A673 (cell line): ENCODE data around the gene PIEZO1. TPM values are rescaled to one million over a fixed set of nuclear protein-coding genes. Genes with fewer than 3 reads are reported as not detected.

Experiments
- BruUV-seq: library from RNA; stranded (reverse); fragments of 400-500 nt; replicated peaks from 2 replicates; lab custom pipeline; 2021; lab: Mats Ljungman, UMichigan
- CTCF ChIA-PET: fragments of 300-600 bp; sonication (Branson Sonifier 250); formaldehyde crosslinking; loops from one replicate; lab custom pipeline; 2022; ENCODE audit warnings: antibody characterized with exemption; lab: Charles Lee
- POLR2A ChIA-PET: fragments of 300-600 bp; sonication (Branson Sonifier 250); formaldehyde crosslinking; loops from one replicate; lab custom pipeline; 2022; ENCODE audit warnings: antibody characterized with exemption; ENCODE audit not compliant: low non-redundant PET; lab: Charles Lee
- DNase-seq: peaks from one replicate; pipeline ENCODE4 v3.0.0-alpha.2; 2015; ENCODE audit warnings: low spot score
- H3K27ac ChIP-seq: fragments of 200-600 bp; sonication (generic); 2 replicates; pipeline ENCODE4 v1.5.1; 2016; ENCODE audit warnings: mixed run types, low read depth, mild to moderate bottlenecking, mixed read lengths, antibody characterized with exemption, low read length; ENCODE audit not compliant: poor library complexity, severe bottlenecking
- H3K27me3 ChIP-seq: fragments of 200-600 bp; sonication (generic); replicated peaks from 2 replicates; pipeline ENCODE4 v1.6.1; 2017; ENCODE audit warnings: mixed run types, low read depth, mild to moderate bottlenecking, mixed read lengths, antibody characterized with exemption, low read length; ENCODE audit not compliant: insufficient read depth, poor library complexity
- H3K36me3 ChIP-seq: fragments of 200-600 bp; sonication (generic); 2 replicates; pipeline ENCODE4 v1.6.1; 2016; ENCODE audit warnings: mixed run types, mild to moderate bottlenecking, mixed read lengths, antibody characterized with exemption, low read length; ENCODE audit not compliant: insufficient read depth, poor library complexity, severe bottlenecking
- H3K4me1 ChIP-seq: fragments of 200-600 bp; sonication (generic); 2 replicates; pipeline ENCODE4 v1.6.1; 2017; ENCODE audit warnings: mixed run types, mild to moderate bottlenecking, mixed read lengths, antibody characterized with exemption, low read length; ENCODE audit not compliant: insufficient read depth, poor library complexity, severe bottlenecking
- H3K4me3 ChIP-seq: fragments of 200-600 bp; sonication (generic); 2 replicates; pipeline ENCODE4 v1.5.1; 2016; ENCODE audit warnings: low read depth, mixed run types, mild to moderate bottlenecking, mixed read lengths, low read length; ENCODE audit not compliant: poor library complexity, severe bottlenecking
- H3K9me3 ChIP-seq: fragments of 200-600 bp; sonication (generic); 2 replicates; pipeline ENCODE4 v1.6.1; 2016; ENCODE audit warnings: mixed run types, low read depth, mild to moderate bottlenecking, mixed read lengths, antibody characterized with exemption, low read length; ENCODE audit not compliant: poor library complexity, severe bottlenecking
- CTCF ChIP-seq: fragments of 300-800, 200-600 bp; sonication (generic); conservative IDR thresholded peaks from 2 replicates; pipeline ENCODE4 v1.5.1; 2017; ENCODE audit warnings: low read depth, mild to moderate bottlenecking, antibody characterized with exemption, low read length, moderate library complexity, mixed read lengths
- EZH2 ChIP-seq: fragments of 200-600 bp; sonication (generic); IDR thresholded peaks from 2 replicates; pipeline ENCODE4 v1.6.1; 2017; ENCODE audit warnings: borderline replicate concordance, low read depth, mild to moderate bottlenecking, mixed read lengths, antibody characterized with exemption, low read length; ENCODE audit not compliant: poor library complexity, severe bottlenecking
- intact Hi-C: fragments of 100-400 bp; cut with micrococcal nuclease; formaldehyde crosslinking; loops from one replicate; pipeline ENCODE4 v1.10.0; 2022; ENCODE audit not compliant: unreplicated experiment
- total RNA-seq: library from RNA; stranded (reverse); gene quantifications from 2 replicates; pipeline ENCODE4 v1.2.3, GENCODE V29; 2021

PIEZO1 gene
- total RNA-seq, 1 experiment from 2014 or later: 174 TPM

GRCh38 chr16:88742896-88743605, 42.0 kb downstream of the PIEZO1 start:
- BruUV-seq: no TSS peak
- H3K27me3 ChIP-seq: no peaks in the 10 kb centered on the region
- H3K4me1 ChIP-seq: peaks cover 11% of the 10 kb centered on the region
- POLR2A ChIA-PET: no interaction called here
- no peak for DNase-seq
- no peak overlapping the region for H3K4me3 ChIP-seq
- no peak for TF ChIP-seq CTCF
- no peak for TF ChIP-seq EZH2
- H3K9me3 ChIP-seq: no peaks in the 10 kb centered on the region
- intact Hi-C loops: no loop called here
- CTCF ChIA-PET: no interaction called here
- H3K27ac ChIP-seq: no peak overlapping the region
- H3K36me3 ChIP-seq: peaks cover 13% of the 10 kb centered on the region

GRCh38 chr16:88741368-88741767, 43.7 kb downstream of the PIEZO1 start:
- no TSS peak for BruUV-seq
- H3K27me3 ChIP-seq: no peaks in the 10 kb centered on the region
- TF ChIP-seq CTCF (no peak), EZH2 (no peak)
- no peaks in the 10 kb centered on the region for H3K9me3 ChIP-seq
- ChIA-PET POLR2A (no interaction called here), CTCF (no interaction called here)
- H3K36me3 ChIP-seq: peaks cover 18% of the 10 kb centered on the region
- peaks cover 6% of the 10 kb centered on the region for H3K4me1 ChIP-seq
- no peak for DNase-seq
- H3K4me3 ChIP-seq: no peak overlapping the region
- intact Hi-C loops: no loop called here
- no peak overlapping the region for H3K27ac ChIP-seq

GRCh38 chr16:88740727-88741055, 44.3 kb downstream of the PIEZO1 start:
- TF ChIP-seq CTCF: no peak
- CTCF ChIA-PET: no interaction called here
- intact Hi-C loops: no loop called here

More at GRCh38 chr16:88740727-88741055, 44.3 kb downstream of the PIEZO1 start:
- Histone ChIP-seq H3K4me1 (peaks cover under 1% of the 10 kb centered on the region), H3K4me3 (no peak overlapping the region), H3K27ac (no peak overlapping the region), H3K27me3 (no peaks in the 10 kb centered on the region), H3K36me3 (peaks cover 21% of the 10 kb centered on the region), H3K9me3 (no peaks in the 10 kb centered on the region)
- DNase-seq: no peak
- POLR2A ChIA-PET: no interaction called here
- BruUV-seq: no TSS peak
